Measurements from ENCODE around the gene COL3A1. TPM values are rescaled to one million over a fixed set of nuclear protein-coding genes. Genes with fewer than 3 reads are reported as not detected.
A peak's percentile ranks its signal among the peaks of the same experiment; 100 is the strongest.

Gene COL3A1
- total and polyA plus RNA-seq, 2 of the 13 experiments (the other 11 are each of a cell fraction or from before 2014, with no cell fraction given): 0.04 TPM; not detected in 1

GRCh38 chr2:189050165-189050712 is 76.1 kb downstream of the COL3A1 start (continued):
- TF ChIP-seq, protein P1, sequence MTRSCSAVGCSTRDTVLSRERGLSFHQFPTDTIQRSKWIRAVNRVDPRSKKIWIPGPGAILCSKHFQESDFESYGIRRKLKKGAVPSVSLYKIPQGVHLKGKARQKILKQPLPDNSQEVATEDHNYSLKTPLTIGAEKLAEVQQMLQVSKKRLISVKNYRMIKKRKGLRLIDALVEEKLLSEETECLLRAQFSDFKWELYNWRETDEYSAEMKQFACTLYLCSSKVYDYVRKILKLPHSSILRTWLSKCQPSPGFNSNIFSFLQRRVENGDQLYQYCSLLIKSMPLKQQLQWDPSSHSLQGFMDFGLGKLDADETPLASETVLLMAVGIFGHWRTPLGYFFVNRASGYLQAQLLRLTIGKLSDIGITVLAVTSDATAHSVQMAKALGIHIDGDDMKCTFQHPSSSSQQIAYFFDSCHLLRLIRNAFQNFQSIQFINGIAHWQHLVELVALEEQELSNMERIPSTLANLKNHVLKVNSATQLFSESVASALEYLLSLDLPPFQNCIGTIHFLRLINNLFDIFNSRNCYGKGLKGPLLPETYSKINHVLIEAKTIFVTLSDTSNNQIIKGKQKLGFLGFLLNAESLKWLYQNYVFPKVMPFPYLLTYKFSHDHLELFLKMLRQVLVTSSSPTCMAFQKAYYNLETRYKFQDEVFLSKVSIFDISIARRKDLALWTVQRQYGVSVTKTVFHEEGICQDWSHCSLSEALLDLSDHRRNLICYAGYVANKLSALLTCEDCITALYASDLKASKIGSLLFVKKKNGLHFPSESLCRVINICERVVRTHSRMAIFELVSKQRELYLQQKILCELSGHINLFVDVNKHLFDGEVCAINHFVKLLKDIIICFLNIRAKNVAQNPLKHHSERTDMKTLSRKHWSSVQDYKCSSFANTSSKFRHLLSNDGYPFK (CRISPR knock-in tag; IDR thresholded peaks at IDR 0.05; ENCODE audit: borderline replicate concordance): no peak
- peak; percentile 99 for TF ChIP-seq SALL1 (CRISPR knock-in tag; IDR thresholded peaks at IDR 0.05)
- no peak for TF ChIP-seq E2F5 (CRISPR knock-in tag; conservative IDR thresholded peaks at IDR 0.05)
- TF ChIP-seq PCBP2 (optimal IDR thresholded peaks at IDR 0.05; ENCODE audit: low read depth, low read length, poor library complexity, severe bottlenecking): no peak
- peak; percentile 97 for TF ChIP-seq FOXJ3 (CRISPR knock-in tag; IDR thresholded peaks at IDR 0.05; ENCODE audit: borderline replicate concordance)
- TF ChIP-seq ZBTB25 (CRISPR knock-in tag; IDR thresholded peaks at IDR 0.05): peak; percentile 40; the same call in 1 of the 2 replicates
- TF ChIP-seq NCOA1 (CRISPR knock-in tag; IDR thresholded peaks at IDR 0.05): peak; percentile 82; the same call in 1 of the 2 replicates
- TF ChIP-seq ZNF629 (CRISPR knock-in tag; conservative IDR thresholded peaks at IDR 0.05): no peak
- TF ChIP-seq ZNF558 (CRISPR knock-in tag; IDR thresholded peaks at IDR 0.05; ENCODE audit: borderline replicate concordance): no peak
- TF ChIP-seq ZNF142 (CRISPR knock-in tag; IDR thresholded peaks at IDR 0.05): 0 out of 2 replicates have a peak, but pooled peaks have one; percentile 50
- peak; percentile 63; the same call in 1 of the 2 replicates for TF ChIP-seq MEF2D (CRISPR knock-in tag; IDR thresholded peaks at IDR 0.05)
- 0 out of 2 replicates have a peak, but pooled peaks have one; percentile 9 for TF ChIP-seq CEBPB (IDR thresholded peaks at IDR 0.05; ENCODE audit: borderline replicate concordance, low read depth, low read length)
- TF ChIP-seq, protein P2, sequence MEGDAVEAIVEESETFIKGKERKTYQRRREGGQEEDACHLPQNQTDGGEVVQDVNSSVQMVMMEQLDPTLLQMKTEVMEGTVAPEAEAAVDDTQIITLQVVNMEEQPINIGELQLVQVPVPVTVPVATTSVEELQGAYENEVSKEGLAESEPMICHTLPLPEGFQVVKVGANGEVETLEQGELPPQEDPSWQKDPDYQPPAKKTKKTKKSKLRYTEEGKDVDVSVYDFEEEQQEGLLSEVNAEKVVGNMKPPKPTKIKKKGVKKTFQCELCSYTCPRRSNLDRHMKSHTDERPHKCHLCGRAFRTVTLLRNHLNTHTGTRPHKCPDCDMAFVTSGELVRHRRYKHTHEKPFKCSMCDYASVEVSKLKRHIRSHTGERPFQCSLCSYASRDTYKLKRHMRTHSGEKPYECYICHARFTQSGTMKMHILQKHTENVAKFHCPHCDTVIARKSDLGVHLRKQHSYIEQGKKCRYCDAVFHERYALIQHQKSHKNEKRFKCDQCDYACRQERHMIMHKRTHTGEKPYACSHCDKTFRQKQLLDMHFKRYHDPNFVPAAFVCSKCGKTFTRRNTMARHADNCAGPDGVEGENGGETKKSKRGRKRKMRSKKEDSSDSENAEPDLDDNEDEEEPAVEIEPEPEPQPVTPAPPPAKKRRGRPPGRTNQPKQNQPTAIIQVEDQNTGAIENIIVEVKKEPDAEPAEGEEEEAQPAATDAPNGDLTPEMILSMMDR (CRISPR knock-in tag; IDR thresholded peaks at IDR 0.05): no peak
- no peak for TF ChIP-seq TCF12 (IDR thresholded peaks at IDR 0.05)
- no peak; the same call in 1 of the 2 replicates for TF ChIP-seq TCF12 (CRISPR knock-in tag; IDR thresholded peaks at IDR 0.05)
